GM18867 (cell line): ENCODE results near the gene MAGEA1.
"Not testable (repeated sequence)": the region's sequence is repeated elsewhere in the genome, so short reads cannot be mapped to it uniquely, and the experiment has no call there.

Experiments used
- ATAC-seq: cut with Tn5 transposase; IDR thresholded peaks from one replicate; pipeline ENCODE4 v1.9.1; 2021; ENCODE audit warnings: mild to moderate bottlenecking, moderate library complexity; ENCODE audit not compliant: unreplicated experiment

Gene MAGEA1, protein sequence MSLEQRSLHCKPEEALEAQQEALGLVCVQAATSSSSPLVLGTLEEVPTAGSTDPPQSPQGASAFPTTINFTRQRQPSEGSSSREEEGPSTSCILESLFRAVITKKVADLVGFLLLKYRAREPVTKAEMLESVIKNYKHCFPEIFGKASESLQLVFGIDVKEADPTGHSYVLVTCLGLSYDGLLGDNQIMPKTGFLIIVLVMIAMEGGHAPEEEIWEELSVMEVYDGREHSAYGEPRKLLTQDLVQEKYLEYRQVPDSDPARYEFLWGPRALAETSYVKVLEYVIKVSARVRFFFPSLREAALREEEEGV

DNA sequence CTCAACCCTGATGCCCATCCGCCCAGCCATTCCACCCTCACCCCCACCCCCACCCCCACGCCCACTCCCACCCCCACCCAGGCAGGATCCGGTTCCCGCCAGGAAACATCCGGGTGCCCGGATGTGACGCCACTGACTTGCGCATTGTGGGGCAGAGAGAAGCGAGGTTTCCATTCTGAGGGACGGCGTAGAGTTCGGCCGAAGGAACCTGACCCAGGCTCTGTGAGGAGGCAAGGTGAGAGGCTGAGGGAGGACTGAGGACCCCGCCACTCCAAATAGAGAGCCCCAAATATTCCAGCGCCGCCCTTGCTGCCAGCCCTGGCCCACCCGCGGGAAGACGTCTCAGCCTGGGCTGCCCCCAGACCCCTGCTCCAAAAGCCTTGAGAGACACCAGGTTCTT, at the start of gene MAGEA1:
Gene MAGEA1 (plus strand): TSS at position 154 of the 400 bp plus-strand sequence. CDS start 3,106 bp downstream, outside the sequence.
- ATAC-seq, result no peak

DNA sequence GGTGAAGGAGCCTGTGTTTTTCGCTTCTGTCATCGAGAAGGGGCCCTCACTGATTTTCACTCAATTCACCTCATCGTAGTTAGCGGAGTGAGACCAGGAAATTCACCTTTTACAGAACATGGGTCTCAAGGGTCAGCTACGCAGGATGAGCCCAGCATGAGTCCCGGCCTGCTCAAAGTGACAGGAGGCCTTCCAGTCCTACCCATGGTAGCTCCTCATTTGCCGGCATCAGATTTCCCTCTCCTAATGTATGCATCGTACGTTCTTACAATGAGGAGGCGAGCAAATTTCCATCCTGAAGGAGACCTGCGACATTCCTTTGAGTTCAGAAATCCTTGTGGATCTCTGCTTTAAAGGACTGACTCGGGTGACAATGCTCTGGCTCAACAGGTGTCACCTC, 46.2 kb upstream of the MAGEA1 start:
- ATAC-seq, result not testable (repeated sequence)

DNA sequence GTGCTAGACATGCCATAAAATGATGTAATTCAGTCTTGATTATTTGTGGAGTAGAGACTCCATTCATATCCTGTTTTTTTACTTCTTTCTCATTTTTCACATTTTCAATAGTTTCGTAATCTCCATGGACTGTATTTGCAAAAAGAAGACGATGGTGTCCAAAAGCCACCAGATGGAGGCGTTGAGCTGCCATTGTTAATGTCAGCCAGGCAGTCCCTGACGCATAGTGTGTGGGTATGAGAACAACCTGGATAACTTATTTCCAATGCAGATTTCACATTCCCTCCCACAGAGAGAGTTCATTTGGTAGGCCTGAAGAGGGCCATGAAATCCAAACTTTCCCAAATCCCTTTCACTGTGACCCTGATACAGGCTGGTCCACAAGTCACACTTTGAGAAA, 40.0 kb upstream of the MAGEA1 start:
- not testable (repeated sequence) for ATAC-seq

DNA sequence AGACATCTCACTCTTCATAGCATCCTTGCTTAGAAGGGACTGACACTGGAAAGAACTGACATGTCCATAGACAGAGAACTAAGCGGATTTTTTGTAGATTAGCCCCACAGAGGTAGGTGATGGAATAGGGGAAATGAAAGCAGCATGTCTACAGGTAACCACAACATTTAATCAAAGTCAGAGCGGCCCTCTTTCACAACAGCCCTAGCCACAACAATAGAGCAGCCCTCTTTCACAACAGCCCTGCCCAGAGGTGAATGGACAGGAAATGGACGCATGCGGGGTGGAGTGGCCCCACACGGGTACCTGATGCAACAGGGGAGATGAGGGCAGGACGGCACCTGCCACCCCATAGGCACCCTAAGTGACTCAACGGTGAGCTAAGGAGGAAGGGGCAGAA, 32.8 kb upstream of the MAGEA1 start:
- peak; percentile 76 for ATAC-seq

DNA sequence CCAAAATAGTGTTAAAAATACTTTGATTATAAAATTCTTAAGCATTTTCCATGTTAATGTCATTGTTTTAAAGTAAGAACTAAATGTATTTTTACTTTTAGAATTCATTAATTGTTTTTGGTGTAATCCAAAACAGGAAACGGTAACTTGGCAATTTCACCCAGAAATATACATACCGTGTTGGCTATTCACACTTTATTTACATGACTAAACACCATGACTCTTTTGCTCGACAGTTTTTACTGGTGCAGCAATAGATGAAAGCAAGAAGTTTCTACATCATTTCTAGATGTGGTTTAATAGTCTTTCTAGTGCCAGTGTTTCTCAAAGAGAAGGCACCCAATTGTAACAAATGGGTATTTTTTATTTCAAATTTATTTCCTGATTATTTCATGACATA, 25.6 kb upstream of the MAGEA1 start:
- ATAC-seq, result no peak

DNA sequence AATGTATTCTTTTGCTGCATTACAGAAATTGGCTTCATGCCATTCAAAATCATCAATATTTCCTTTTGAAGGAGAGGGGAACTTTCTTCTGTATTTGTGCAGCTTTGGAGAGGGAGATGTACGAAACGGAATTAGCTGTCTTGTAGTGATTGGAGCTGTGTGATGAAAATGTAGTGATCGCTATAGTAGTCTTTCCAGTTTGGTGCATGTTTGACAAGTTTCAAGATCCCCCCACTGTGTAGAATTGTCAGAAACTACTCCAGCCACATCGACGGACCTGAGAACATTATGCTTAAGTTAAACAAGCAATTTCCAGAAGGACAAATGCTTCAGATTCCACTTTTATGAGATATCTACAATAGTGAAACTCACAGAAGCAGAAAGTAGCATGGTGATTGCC, 21.6 kb upstream of the MAGEA1 start:
- ATAC-seq, result no peak

DNA sequence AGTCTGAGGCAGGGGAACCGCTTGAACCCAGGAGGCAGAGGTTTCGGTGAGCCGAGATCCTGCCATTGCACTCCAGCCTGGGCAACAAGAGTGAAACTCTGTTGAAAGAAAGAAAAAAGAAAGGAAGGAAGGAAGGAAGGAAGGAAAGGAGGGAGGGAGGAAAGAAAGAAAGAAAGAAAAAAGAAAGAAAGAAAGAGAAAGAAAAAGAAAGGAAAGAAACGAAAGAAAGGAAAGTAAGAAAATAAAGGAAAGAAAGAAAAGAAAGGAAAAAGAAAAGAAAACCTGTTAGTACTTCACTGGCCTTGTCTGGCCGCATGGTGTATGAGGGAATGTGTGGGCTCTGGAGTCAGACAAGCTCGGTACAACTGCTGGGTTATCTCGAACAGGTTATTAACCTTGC, 20.8 kb upstream of the MAGEA1 start:
- no peak for ATAC-seq

DNA sequence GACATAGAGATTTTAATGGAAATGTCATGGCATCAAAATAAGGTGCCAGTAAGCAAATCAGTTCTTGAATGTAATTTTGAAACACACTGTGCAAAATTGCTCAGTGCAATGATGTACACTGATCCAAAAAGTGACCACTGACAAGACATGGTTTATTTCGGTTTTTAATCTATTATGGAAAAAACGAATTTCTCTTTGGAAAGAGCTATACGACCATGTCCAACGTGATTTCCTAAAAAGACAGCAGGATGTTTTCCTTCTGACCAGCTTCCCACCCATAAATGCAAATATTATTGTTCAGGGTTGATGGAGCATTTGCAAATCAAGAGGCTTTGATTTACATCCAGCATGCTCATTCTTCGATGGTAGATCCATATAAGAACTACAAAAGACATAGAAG, 17.1 kb upstream of the MAGEA1 start:
- ATAC-seq, result no peak

DNA sequence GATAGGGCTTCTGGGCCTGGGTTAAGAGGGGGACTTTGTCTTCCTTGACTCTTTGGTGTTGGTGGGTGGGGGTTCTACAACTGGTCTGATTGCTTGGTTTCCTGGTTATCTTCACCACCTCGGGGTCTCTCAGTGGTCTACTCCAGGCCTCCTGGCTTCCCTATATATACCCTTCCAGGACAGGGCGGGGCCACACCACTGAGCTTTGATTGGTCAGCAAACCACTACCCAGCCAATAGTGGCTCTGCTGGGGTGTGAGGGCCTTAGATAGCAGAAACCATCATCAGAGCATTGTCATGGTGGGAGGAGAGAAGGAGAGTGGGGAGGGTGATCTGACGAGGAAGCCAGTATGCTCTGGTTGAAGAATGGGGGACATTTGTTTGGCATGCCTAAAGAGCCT, 14.4 kb upstream of the MAGEA1 start:
- ATAC-seq, result no peak

DNA sequence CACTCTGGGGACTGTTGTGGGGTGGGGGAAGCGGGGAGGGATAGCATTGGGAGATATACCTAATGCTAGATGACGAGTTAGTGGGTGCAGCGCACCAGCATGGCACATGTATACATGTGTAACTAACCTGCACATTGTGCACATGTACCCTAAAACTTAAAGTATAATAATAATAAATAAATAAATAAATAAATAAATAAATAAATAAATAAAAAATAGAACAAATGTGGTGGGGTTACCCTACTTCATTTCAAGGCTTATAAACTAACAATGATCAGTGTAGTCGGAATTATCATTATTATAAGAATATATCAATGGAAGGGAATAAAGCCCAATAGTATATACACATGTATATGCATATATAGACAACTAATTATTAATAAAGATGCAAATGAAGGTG, 10.7 kb upstream of the MAGEA1 start:
- ATAC-seq, result not testable (repeated sequence)

DNA sequence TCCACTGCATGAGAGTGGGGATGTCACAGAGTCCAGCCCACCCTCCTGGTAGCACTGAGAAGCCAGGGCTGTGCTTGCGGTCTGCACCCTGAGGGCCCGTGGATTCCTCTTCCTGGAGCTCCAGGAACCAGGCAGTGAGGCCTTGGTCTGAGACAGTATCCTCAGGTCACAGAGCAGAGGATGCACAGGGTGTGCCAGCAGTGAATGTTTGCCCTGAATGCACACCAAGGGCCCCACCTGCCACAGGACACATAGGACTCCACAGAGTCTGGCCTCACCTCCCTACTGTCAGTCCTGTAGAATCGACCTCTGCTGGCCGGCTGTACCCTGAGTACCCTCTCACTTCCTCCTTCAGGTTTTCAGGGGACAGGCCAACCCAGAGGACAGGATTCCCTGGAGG, 2.7 kb downstream of the MAGEA1 start:
- no peak for ATAC-seq

DNA sequence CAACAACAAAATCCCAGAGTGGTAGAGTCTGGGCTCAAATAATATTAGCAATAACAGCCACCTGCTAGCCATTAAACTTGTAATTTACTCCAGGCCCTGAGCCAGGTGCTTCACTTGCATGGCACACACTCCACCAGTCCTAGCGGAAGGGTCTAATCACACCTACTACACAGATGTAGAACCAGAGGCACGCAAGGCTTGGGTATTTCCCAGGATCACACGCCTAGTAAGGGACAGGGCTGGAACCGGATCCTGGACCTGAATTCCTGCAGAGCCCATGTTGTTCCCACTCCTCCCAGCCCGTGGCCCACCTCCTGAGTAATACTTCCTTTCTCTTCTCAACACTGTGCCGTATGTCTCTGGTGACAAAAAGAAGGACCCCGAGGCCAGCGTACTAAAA, 5.7 kb downstream of the MAGEA1 start:
- no peak for ATAC-seq

DNA sequence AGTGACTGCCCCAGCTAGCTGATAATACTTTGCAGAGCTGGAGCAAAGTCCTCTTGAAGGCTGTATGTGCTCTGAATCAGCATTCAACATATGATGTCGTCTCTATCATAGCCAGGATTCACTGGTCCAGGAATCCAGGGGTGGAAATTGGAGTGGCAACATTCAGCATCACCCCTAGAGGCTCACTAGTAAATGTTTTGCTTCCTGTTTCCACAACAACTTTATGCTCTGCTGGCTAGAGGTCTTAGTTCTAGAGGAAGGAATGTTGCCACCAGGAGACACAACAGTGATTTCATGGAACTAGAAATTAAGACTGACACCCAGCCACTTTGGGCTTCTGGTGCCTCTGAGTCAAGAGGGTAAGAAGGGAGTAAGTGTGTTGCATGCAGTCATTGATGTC, 11.3 kb downstream of the MAGEA1 start:
- ATAC-seq, result no peak

DNA sequence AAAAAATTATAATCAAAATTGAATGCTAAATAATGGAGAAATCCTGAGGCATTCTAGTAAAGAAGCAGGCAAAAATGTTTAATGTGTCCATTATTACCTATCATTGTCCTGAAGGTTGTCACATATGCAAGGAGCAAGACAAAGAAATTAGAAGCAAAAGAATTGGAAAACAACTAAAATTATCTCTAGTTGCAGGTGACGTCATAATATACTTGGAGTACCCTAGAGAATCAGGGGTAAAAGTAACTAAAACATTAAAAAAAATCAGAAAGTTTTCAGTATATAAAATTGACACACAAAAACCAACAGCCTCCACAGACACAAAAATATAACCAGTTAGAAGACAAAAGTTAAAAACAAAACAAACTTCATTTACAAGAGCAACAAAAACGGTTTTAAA, 21.4 kb downstream of the MAGEA1 start:
- no peak for ATAC-seq

DNA sequence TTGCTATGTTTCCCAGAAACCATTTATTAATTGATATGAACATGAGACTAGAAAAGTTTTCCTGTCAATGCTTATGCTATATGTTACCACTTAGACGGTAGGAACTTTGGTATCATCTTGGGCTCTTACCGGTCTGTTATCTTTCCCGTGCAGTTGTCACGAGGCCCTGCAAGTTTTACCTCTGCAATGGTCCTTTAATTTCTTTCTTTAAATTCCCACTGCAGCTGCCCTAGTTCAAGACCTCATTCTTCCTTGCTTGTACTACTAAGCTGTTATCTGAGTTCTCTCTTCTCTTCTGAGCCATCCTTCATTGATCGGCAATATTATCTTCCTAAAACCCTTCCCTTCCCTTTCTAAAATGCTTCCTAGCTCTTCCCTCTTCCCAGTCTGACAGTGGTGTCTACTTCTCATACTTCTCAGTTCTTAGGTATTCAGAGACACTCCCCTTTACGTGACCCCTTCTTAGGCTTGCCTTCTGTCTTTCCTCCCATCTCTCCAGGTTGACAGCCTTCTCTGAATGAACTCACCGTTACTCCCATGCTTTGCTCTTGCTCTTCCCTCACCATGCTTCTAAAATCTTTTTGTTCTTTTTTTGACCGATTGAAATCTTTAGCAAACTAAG, 27.5 kb downstream of the MAGEA1 start:
- no peak for ATAC-seq

DNA sequence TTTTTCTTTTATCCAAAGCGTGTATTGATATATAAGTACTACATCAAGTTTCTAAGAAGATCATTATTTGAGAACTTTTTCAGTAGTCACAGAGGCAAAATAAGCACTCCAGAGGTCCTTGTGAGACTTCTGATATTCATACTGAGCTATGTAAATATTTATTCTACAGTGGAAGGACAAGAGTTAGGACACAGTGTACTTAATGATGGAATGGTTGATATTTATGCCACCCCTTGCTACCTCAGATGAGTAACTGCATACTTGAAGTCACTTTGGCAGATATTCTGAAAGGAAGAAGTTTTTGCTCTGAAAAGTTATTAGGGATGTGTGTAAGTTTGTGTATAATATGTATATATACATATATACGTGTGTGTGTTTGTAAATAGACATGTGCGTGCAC, 30.3 kb downstream of the MAGEA1 start:
- no peak for ATAC-seq

DNA sequence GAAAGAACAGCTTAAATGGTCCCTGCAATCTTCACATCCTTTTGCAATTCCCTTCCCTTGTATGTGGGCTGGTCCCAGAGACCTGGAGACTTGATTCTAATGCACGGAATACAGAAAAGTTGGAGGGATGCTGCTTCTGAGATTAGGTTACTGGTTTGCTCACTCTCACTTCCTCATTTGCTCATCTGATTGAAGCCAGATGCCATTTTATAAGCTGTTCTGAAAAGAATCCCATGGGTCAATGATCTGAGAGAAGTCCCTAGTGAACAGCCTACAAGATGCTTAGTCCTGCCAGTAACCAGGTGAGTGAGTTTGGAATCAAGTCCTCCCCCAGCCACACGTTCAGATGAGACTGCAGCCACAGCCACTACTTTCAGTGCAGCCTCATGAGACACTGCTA, 35.9 kb downstream of the MAGEA1 start:
- ATAC-seq, result peak; percentile 66

DNA sequence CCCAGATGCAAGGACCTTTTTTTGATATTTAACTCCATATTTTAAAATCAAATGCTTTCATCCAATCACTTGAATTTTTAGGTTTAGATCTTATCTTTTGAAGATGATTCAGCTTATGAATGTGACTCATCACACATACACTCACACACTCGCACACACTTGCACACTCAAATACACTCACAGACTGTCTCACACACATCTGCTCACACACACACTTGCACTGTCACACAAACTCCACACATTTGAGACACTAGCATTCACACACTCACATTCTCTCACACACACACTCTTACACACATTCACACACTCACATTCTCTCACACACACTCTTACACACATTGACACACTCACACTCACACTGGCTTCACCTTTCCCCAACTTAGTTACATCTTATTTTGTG, 37.8 kb downstream of the MAGEA1 start:
- no peak for ATAC-seq

DNA sequence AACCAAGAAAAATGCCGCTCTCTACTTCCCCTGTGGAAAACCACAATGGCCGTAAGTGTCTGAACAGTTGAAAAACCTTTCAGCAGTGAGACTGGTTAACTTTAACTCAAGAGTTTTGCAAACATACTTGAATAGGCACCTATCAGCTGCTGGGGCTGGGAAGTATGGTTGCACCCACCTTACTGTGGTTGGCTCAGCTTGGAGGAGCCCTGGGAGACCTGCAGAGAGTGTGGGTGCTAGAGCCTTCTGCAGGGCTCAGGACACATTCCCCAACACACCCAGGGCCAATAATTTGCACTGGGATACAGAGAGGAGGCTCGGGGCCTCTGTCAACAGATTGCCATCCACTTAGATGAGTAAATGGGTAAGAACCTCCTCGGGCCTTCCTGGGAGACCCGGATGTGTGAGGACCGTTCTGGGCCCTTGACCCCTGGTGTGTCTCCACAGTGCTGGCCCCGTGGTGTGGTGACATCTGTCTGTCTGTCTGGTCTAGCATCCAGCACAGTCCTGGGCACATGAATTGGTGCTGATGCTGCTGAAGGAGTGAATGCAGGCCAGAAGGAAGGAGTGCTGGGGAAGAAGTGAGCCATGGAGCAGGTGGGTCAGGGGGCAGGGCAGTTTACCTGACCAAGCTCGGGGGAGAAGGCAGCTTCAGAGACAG, 46.5 kb downstream of the MAGEA1 start:
- ATAC-seq, result no peak

DNA sequence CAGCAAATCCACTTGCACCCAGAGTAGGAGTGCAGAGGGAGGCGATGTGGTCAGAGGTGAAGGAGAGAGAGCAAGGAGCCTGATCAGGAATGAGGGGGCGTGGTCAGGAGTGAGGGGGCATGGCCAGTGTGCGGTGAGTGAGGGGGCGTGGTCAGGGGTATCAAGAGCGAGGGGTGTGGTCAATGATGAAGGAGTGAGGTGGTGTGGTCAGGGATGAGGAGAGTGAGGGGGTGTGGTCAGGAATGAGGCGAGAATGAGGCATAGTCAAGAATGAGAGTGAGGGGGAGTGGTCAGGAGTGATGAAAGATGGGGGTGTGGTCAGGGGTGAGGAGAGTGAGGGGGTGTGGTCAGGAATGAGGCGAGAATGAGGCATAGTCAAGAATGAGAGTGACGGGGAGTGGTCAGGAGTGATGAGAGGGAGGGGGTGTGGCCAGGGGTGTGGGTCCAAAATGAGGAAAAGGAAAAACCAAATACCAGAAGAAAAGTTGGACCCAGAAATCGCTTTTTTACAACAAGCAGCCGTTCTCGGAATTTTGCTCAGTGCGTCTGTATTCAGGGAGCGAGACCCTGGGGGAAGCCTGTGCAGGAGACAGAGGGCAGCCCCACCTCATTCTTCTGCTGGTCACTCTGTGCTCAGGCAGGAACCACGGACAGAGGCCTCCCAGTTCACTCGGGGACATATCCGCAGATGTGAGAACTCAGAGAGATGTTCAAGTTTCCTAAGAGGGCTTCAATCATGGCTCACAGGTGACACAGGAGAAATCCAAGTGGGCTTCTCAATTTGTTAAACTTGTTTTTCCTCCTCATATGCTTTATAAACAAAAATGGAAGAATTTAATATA, 47.5 kb downstream of the MAGEA1 start:
- ATAC-seq, result no peak
